HG03175 (cell line): ENCODE measurements around the gene ZRANB1.

Experiments used
- ATAC-seq: cut with Tn5 transposase; IDR thresholded peaks from one replicate; pipeline ENCODE4 v1.9.1; 2021; ENCODE audit warnings: mild to moderate bottlenecking, moderate library complexity; ENCODE audit not compliant: unreplicated experiment

The ZRANB1 gene

GRCh38 chr10:125033146-125033924 is 91.4 kb downstream of the ZRANB1 start:
- ATAC-seq = no peak

DNA sequence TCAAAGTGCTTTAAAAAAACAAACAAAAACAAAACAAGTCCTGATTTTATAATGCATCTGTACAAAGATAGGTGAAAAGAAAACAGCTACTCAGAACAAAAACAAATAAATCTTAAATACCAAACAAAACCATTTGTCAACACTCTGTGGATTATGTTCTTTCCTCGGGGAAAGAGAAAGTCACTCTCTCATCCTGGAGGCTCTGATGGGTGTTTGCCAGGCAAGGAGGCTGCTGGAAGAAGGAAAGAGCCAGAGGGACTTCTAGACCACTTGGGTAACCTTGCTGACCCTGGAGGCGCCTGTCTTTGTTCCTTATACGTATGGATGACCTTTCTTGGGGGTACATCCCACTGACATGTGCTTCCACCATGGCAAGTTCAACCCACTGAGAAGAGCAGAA is 92.8 kb downstream of the ZRANB1 start:
- no peak for ATAC-seq

DNA sequence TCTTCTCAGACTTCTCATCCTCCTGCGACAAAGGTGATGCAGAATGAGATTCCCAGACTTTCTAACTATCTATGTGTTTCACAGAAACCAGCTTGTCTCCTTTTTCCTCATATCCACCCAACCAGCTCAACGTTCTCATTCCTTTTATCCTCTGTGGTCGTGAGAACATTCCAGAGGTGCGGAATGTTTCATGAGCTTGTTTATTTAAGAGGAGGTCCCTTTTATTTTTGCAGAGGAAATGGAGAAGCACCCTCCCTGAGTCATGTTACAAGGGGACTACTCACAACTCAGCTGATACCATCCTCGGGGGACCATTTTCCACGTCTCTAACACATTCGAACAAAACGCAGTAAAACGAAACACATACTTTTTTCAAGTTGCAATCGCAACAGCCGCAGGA is 93.2 kb downstream of the ZRANB1 start:
- no peak for ATAC-seq

DNA sequence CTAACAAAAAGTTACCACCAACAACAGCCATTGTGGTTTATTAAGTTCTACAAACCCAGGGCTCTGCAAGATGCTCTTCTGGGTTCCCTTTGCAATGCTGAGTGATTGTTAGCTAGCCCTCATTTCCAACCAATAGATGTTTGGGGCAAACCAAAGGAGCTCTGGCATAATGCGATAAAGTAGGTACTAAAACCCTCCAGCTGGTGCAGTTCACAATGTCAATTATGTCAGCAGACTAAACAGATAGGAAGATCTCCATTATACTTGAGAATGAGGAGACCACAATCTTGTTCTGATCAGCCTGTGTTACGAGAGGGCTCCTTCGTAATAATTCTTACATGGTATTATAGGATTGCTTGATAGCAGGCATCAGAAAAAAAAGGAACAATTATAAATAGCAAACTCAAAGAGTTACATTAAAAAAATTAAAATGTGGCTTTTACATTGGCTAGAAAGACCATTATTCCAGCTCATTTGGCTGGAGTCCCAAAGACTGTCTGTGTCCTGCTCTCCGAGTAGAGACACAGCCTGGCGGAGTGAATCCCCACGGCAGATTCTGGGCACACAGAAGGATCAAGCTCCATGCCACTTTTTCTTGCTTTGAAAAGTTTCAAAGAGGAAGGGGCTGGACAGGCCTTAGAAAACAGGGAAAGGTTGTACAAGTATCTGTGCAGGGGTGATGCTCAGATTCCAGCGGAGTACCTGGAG is 93.8 kb downstream of the ZRANB1 start:
- ATAC-seq = no peak

DNA sequence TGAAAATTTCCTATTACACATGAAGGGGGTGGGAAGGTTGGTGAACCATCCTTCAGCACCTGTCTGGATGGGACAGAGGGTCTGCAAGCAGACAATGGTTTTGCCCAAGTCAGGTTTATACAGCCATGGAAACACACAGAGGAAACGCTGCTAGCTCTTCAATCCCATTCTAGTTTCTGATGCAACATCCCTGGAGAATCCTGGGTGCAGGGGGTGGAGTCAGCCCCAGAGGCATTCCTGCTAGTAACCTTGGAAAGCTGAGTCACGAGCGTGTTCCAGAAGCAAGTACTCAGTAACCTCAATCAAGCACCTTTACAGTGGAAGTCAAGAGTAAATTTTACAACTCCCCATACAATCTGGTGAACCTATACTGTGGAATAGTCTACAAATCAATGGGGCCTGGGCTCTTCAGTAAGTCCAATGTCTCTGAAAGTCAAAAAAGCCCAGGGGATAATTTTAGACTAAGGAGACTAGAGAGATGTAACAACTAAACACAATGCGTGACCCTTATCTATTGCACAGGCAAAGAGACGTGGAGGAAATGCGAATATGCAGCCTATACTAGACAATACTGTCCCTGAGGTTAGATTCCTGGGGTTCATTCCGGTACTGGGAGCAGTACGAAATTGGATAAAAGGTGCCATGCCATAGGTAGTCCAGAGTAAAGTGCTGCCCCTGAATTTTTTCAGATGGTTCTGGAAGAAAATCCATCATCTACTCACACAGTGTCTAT is 95.4 kb downstream of the ZRANB1 start:
- no peak for ATAC-seq
